HepG2 (cell line): ENCODE measurements around the gene TTLL12. TPM values are rescaled to one million over a fixed set of nuclear protein-coding genes. Genes with fewer than 3 reads are reported as not detected.
A peak's percentile ranks its signal among the peaks of the same experiment; 100 is the strongest.

ENCODE experiments used
- GABPA ChIP-seq, 2 experiments: IDR thresholded peaks; 2 replicates each; pipeline ENCODE4 v1.6.1; 2011 to 2016; ENCODE audit warnings: low read depth in 2 of 2, low read length in 1 of 2, missing biosample characterization in 1 of 2, missing genetic modification characterization in 1 of 2
- HDAC1 ChIP-seq: sonication (generic); formaldehyde crosslinking; IDR thresholded peaks from 2 replicates; pipeline ENCODE4 v1.5.1; 2020; ENCODE audit warnings: mild to moderate bottlenecking, missing genetic modification reagents
- JDP2 ChIP-seq: sonication (generic); formaldehyde crosslinking; IDR thresholded peaks from 2 replicates; pipeline ENCODE4 v1.8.1; 2022; ENCODE audit warnings: missing genetic modification reagents, borderline replicate concordance
- KDM3A ChIP-seq: IDR thresholded peaks from 2 replicates; pipeline ENCODE4 v1.6.1; 2018; ENCODE audit warnings: low read depth, missing compliant biosample characterization
- KLF16 ChIP-seq, 2 experiments: sonication (generic) in 1 of 2; formaldehyde crosslinking in 1 of 2; IDR thresholded peaks; 2 replicates each; pipeline versions ENCODE4 v1.6.1 to v1.8.0; 2016 to 2023; ENCODE audit warnings: missing genetic modification reagents in 2 of 2, missing compliant biosample characterization in 1 of 2
- MATR3 ChIP-seq: sonication (generic); formaldehyde crosslinking; IDR thresholded peaks from 2 replicates; pipeline ENCODE4 v1.4.0; 2020; ENCODE audit warnings: missing genetic modification reagents
- RORA ChIP-seq: sonication (generic); formaldehyde crosslinking; IDR thresholded peaks from 2 replicates; pipeline ENCODE4 v1.5.0; 2020; ENCODE audit warnings: mild to moderate bottlenecking, missing genetic modification reagents, moderate library complexity
- SUZ12 ChIP-seq: fragments of 150-350 bp; IDR thresholded peaks from 2 replicates; pipeline ENCODE4 v1.6.1; 2014; ENCODE audit warnings: low read depth, low read length
- TOPORS ChIP-seq: sonication (generic); formaldehyde crosslinking; IDR thresholded peaks from 2 replicates; pipeline ENCODE4 v1.8.0; 2023; ENCODE audit warnings: mild to moderate bottlenecking, missing genetic modification reagents
- YEATS4 ChIP-seq: sonication (generic); formaldehyde crosslinking; IDR thresholded peaks from 2 replicates; pipeline ENCODE4 v1.4.0; 2020; ENCODE audit warnings: missing genetic modification reagents, borderline replicate concordance
- ZBTB42 ChIP-seq: sonication (generic); formaldehyde crosslinking; IDR thresholded peaks from 2 replicates; pipeline ENCODE4 v1.5.0; 2020; ENCODE audit warnings: mild to moderate bottlenecking, missing genetic modification reagents
- ZC3H13 ChIP-seq: sonication (generic); formaldehyde crosslinking; IDR thresholded peaks from 2 replicates; pipeline ENCODE4 v1.8.1; 2023; ENCODE audit warnings: mild to moderate bottlenecking, missing genetic modification reagents, moderate library complexity
- ZEB1 ChIP-seq: IDR thresholded peaks from 2 replicates; pipeline ENCODE4 v1.6.1; 2012; ENCODE audit warnings: mild to moderate bottlenecking, low read depth, inconsistent platforms; ENCODE audit not compliant: insufficient replicate concordance
- ZFP90 ChIP-seq: sonication (generic); formaldehyde crosslinking; IDR thresholded peaks from 2 replicates; pipeline ENCODE4 v1.8.0; 2022; ENCODE audit warnings: missing genetic modification reagents, mild to moderate bottlenecking, inconsistent platforms, borderline replicate concordance
- ZNF224 ChIP-seq: sonication (generic); formaldehyde crosslinking; IDR thresholded peaks from 2 replicates; pipeline ENCODE4 v1.5.0; 2020; ENCODE audit warnings: mild to moderate bottlenecking, missing genetic modification reagents
- ZNF3 ChIP-seq: IDR thresholded peaks from 2 replicates; pipeline ENCODE4 v1.7.0; 2017; ENCODE audit warnings: inconsistent platforms
- ZNF496 ChIP-seq: sonication (generic); formaldehyde crosslinking; IDR thresholded peaks from 2 replicates; pipeline ENCODE4 v1.8.1; 2023; ENCODE audit warnings: mild to moderate bottlenecking, moderate library complexity, missing genetic modification reagents; ENCODE audit not compliant: insufficient replicate concordance
- ZNF569 ChIP-seq: sonication (generic); formaldehyde crosslinking; IDR thresholded peaks from 2 replicates; pipeline ENCODE4 v1.5.0; 2020; ENCODE audit warnings: mild to moderate bottlenecking, missing genetic modification reagents, moderate library complexity, borderline replicate concordance
- polyA plus RNA-seq, 8 experiments: library from polyadenylated mRNA; depleted of rRNA in 3 of 8; stranded (reverse) in 7 of 8; unstranded in 1 of 8; fragments of >200 nt; fragmentation: Illumina TruSeq in 4 of 8; extraction: Trizol in 4 of 8; gene quantifications; 2 replicates each; pipeline versions ENCODE4 v1.2.1 to v1.2.3, GENCODE V29; 2011 to 2016; ENCODE audit warnings: low read depth in 4 of 8, missing spikeins in 1 of 8, mixed read lengths in 1 of 8; ENCODE audit not compliant: insufficient read depth in 1 of 8
- total RNA-seq, 5 experiments: library from RNA; depleted of rRNA; stranded (reverse); fragments of >200 nt; fragmentation: Illumina TruSeq; extraction: Trizol; gene quantifications; 2 replicates each; pipeline ENCODE4 v1.2.3, GENCODE V29; 2016; ENCODE audit warnings: low read depth in 1 of 5
- TF ChIP-seq, protein P1 (sequence below): sonication (generic); formaldehyde crosslinking; IDR thresholded peaks from 2 replicates; pipeline ENCODE4 v1.4.0; 2020; ENCODE audit warnings: low read depth, missing genetic modification reagents
- TF ChIP-seq, protein P2 (sequence below): sonication (generic); formaldehyde crosslinking; IDR thresholded peaks from 2 replicates; pipeline ENCODE4 v1.4.0; 2020; ENCODE audit warnings: missing genetic modification reagents

Gene TTLL12
- total and polyA plus RNA-seq, 2 of the 13 experiments (the other 11 are each of a cell fraction or from before 2014, with no cell fraction given), result 11.9 to 38.1 TPM

DNA sequence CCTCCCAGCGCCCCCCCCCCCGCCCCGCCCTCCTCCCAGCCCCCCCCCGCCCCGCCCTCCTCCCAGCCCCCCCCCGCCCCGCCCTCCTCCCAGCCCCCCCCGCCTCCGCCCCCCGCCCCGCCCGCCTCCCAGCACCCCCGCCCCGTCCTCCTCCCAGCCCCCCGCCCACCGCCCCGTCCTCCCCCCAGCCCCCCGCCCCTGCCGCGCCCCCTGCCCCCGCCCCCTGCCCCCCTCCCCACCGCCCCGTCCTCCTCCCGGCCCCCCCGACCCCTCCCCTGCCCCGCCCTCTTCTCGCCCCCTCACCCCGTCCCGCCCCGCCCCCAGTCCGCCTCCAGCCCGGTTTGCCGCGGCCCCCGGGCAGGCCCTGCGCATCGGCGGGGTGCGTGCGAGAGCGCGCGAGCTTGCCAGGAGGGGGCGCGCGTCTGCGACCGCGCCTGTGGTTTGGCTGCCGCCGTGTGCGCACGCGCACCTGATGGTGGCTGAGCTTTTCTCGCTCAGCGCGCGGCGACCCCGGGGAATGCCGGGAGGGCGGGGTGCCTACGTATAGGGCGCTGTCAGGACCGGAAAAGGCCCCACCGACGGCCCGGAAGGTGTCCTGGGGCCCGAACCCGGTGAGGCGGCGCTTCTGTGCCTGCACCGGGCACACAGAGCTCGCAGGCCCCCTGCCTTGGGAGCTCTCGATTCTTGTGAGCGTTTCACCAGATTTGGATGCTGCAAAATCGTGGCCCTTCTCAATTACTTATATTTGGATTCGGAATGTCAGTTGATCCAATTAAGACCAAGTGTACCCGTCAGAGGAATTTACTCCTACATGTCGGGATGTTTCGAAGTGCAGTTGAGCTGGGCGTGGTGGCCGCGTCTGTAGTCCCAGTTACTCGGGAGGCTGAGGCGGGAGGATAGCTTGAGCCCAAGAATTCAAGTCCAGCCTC lies 501 bp upstream of the TTLL12 start (continued):
- TF ChIP-seq YEATS4 (peak; percentile 81), ZFP90 (CRISPR knock-in tag) (peak; percentile 86; the same call in 1 of the 2 replicates), SUZ12 (0 out of 2 replicates have a peak, but pooled peaks have one; percentile 17), ZNF224 (no peak), ZNF496 (CRISPR knock-in tag) (no peak), JDP2 (CRISPR knock-in tag) (no peak), ZEB1 (no peak), ZBTB42 (CRISPR knock-in tag) (no peak), GABPA (IDR thresholded peaks at IDR 0.05; ENCODE audit: low read depth, low read length) (peak; percentile 91), GABPA (CRISPR knock-in tag; IDR thresholded peaks at IDR 0.05; ENCODE audit: low read depth) (peak; percentile 94), TOPORS (CRISPR knock-in tag) (0 out of 2 replicates have a peak, but pooled peaks have one; percentile 74), ZC3H13 (CRISPR knock-in tag) (no peak), MATR3 (CRISPR knock-in tag) (no peak), ZNF569 (CRISPR knock-in tag) (no peak), KLF16 (CRISPR knock-in tag; IDR thresholded peaks at IDR 0.05) (peak in 1 of 2 experiments; percentile 71; a peak in 1 of 4 replicates), HDAC1 (CRISPR knock-in tag) (peak; percentile 85), ZNF3 (CRISPR knock-in tag) (no peak), RORA (CRISPR knock-in tag) (no peak), KDM3A (CRISPR knock-in tag) (peak; percentile 66)
- TF ChIP-seq, protein P1, sequence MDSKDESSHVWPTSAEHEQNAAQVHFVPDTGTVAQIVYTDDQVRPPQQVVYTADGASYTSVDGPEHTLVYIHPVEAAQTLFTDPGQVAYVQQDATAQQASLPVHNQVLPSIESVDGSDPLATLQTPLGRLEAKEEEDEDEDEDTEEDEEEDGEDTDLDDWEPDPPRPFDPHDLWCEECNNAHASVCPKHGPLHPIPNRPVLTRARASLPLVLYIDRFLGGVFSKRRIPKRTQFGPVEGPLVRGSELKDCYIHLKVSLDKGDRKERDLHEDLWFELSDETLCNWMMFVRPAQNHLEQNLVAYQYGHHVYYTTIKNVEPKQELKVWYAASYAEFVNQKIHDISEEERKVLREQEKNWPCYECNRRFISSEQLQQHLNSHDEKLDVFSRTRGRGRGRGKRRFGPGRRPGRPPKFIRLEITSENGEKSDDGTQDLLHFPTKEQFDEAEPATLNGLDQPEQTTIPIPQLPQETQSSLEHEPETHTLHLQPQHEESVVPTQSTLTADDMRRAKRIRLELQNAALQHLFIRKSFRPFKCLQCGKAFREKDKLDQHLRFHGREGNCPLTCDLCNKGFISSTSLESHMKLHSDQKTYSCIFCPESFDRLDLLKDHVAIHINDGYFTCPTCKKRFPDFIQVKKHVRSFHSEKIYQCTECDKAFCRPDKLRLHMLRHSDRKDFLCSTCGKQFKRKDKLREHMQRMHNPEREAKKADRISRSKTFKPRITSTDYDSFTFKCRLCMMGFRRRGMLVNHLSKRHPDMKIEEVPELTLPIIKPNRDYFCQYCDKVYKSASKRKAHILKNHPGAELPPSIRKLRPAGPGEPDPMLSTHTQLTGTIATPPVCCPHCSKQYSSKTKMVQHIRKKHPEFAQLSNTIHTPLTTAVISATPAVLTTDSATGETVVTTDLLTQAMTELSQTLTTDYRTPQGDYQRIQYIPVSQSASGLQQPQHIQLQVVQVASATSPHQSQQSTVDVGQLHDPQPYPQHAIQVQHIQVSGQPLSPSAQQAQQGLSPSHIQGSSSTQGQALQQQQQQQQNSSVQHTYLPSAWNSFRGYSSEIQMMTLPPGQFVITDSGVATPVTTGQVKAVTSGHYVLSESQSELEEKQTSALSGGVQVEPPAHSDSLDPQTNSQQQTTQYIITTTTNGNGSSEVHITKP, result peak; percentile 20; the same call in 1 of the 2 replicates
- TF ChIP-seq, protein P2, sequence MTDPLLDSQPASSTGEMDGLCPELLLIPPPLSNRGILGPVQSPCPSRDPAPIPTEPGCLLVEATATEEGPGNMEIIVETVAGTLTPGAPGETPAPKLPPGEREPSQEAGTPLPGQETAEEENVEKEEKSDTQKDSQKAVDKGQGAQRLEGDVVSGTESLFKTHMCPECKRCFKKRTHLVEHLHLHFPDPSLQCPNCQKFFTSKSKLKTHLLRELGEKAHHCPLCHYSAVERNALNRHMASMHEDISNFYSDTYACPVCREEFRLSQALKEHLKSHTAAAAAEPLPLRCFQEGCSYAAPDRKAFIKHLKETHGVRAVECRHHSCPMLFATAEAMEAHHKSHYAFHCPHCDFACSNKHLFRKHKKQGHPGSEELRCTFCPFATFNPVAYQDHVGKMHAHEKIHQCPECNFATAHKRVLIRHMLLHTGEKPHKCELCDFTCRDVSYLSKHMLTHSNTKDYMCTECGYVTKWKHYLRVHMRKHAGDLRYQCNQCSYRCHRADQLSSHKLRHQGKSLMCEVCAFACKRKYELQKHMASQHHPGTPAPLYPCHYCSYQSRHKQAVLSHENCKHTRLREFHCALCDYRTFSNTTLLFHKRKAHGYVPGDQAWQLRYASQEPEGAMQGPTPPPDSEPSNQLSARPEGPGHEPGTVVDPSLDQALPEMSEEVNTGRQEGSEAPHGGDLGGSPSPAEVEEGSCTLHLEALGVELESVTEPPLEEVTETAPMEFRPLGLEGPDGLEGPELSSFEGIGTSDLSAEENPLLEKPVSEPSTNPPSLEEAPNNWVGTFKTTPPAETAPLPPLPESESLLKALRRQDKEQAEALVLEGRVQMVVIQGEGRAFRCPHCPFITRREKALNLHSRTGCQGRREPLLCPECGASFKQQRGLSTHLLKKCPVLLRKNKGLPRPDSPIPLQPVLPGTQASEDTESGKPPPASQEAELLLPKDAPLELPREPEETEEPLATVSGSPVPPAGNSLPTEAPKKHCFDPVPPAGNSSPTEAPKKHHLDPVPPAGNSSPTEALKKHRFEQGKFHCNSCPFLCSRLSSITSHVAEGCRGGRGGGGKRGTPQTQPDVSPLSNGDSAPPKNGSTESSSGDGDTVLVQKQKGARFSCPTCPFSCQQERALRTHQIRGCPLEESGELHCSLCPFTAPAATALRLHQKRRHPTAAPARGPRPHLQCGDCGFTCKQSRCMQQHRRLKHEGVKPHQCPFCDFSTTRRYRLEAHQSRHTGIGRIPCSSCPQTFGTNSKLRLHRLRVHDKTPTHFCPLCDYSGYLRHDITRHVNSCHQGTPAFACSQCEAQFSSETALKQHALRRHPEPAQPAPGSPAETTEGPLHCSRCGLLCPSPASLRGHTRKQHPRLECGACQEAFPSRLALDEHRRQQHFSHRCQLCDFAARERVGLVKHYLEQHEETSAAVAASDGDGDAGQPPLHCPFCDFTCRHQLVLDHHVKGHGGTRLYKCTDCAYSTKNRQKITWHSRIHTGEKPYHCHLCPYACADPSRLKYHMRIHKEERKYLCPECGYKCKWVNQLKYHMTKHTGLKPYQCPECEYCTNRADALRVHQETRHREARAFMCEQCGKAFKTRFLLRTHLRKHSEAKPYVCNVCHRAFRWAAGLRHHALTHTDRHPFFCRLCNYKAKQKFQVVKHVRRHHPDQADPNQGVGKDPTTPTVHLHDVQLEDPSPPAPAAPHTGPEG (CRISPR knock-in tag), result no peak; the same call in 1 of the 2 replicates
